A549 (cell line): ENCODE results near the gene SULT2A1. TPM values are rescaled to one million over a fixed set of nuclear protein-coding genes. Genes with fewer than 3 reads are reported as not detected.
A peak's percentile ranks its signal among the peaks of the same experiment; 100 is the strongest.

ENCODE experiments used
- ATAC-seq, 2 experiments: fragments of 200-7000 bp in 1 of 2; fragments of >200 bp in 1 of 2; cut with Nextera tagmentation in 1 of 2; cut with Tn5 transposase in 1 of 2; 3 replicates each; pipeline versions ENCODE4 v1.8.0 to v1.9.1; 2018 to 2020; ENCODE audit warnings: mild to moderate bottlenecking in 1 of 2, moderate library complexity in 1 of 2
- CTCF ChIA-PET: fragments of 300-600 bp; sonication (Branson Sonifier 250); formaldehyde crosslinking; extraction: SDS; loops from one replicate; lab custom pipeline; 2021; ENCODE audit warnings: antibody characterized with exemption, inconsistent platforms; lab: Yijun Ruan, JAX
- POLR2A ChIA-PET: fragments of 350-600 bp; formaldehyde crosslinking; extraction: SDS; loops from one replicate; lab custom pipeline; 2021; ENCODE audit warnings: antibody characterized with exemption, inconsistent platforms; lab: Yijun Ruan, JAX
- DNase-seq, 2 experiments: peaks; one replicate each; pipeline versions ENCODE4 v3.0.0 to v3.0.0-alpha.2; 2011 to 2016; ENCODE audit warnings: low read depth in 1 of 2, low spot score in 1 of 2
- FAIRE-seq: peaks from 2 replicates; lab custom pipeline; 2011; peaks lifted over from hg19 to GRCh38; lab: Jason Lieb, UNC
- H3K27ac ChIP-seq, 2 experiments: fragments of >200 bp; sonication (Bioruptor Twin); formaldehyde crosslinking; 3 replicates each; pipeline ENCODE4 v1.5.1; 2016 to 2017
- H3K4me1 ChIP-seq: fragments of >200 bp; sonication (Bioruptor Twin); formaldehyde crosslinking; 3 replicates; pipeline ENCODE4 v1.6.1; 2016
- H3K4me2 ChIP-seq: fragments of >200 bp; sonication (Bioruptor Twin); formaldehyde crosslinking; 3 replicates; pipeline ENCODE4 v1.6.1; 2016
- H3K4me3 ChIP-seq: fragments of >200 bp; sonication (Bioruptor Twin); formaldehyde crosslinking; 3 replicates; pipeline ENCODE4 v1.5.1; 2016
- H3K9me3 ChIP-seq: fragments of >200 bp; sonication (Bioruptor Twin); formaldehyde crosslinking; 3 replicates; pipeline ENCODE4 v1.6.1; 2016
- BCL3 ChIP-seq: fragments of >200 bp; sonication (Bioruptor Twin); formaldehyde crosslinking; IDR thresholded peaks from 3 replicates; pipeline ENCODE4 v1.6.1; 2016
- BHLHE40 ChIP-seq: IDR thresholded peaks from 2 replicates; pipeline ENCODE4 v1.6.1; 2012; ENCODE audit warnings: low read depth, low read length, inconsistent platforms
- CEBPB ChIP-seq, 2 experiments: fragments of >200 bp in 1 of 2; sonication (Bioruptor Twin) in 1 of 2; formaldehyde crosslinking in 1 of 2; IDR thresholded peaks; 2 replicates each; pipeline ENCODE4 v1.6.1; 2012 to 2016
- CTCF ChIP-seq: fragments of >200 bp; sonication (Bioruptor Twin); formaldehyde crosslinking; IDR thresholded peaks from 3 replicates; pipeline ENCODE4 v1.5.1; 2016
- ESRRA ChIP-seq: fragments of 150-350 bp; IDR thresholded peaks from 2 replicates; pipeline ENCODE4 v1.6.1; 2014; ENCODE audit warnings: mild to moderate bottlenecking, low read length, borderline replicate concordance
- GATA3 ChIP-seq: IDR thresholded peaks from 2 replicates; pipeline ENCODE4 v1.6.1; 2012; ENCODE audit warnings: borderline replicate concordance
- NPAS2 ChIP-seq: fragments of 250-450 bp; sonication (Bioruptor Pico); IDR thresholded peaks from 2 replicates; pipeline ENCODE4 v1.8.0; 2022; ENCODE audit warnings: mild to moderate bottlenecking, moderate library complexity, borderline replicate concordance
- POLR2AphosphoS2 ChIP-seq: conservative IDR thresholded peaks from 2 replicates; pipeline ENCODE4 v1.6.1; 2012; ENCODE audit warnings: low read length, improper control_type of control experiment, inconsistent platforms
- RARB ChIP-seq: fragments of 250-450 bp; sonication (Bioruptor Pico); IDR thresholded peaks from 2 replicates; pipeline ENCODE4 v1.8.0; 2021; ENCODE audit warnings: mild to moderate bottlenecking, moderate library complexity
- RCOR1 ChIP-seq: fragments of 150-350 bp; IDR thresholded peaks from 2 replicates; pipeline ENCODE4 v1.6.1; 2014; ENCODE audit warnings: antibody characterized with exemption, low read length, low read depth
- REST ChIP-seq: fragments of 200-600 bp; sonication (generic); IDR thresholded peaks from 2 replicates; pipeline ENCODE4 v1.6.1; 2016; ENCODE audit warnings: antibody characterized with exemption, mild to moderate bottlenecking, moderate library complexity
- SMC3 ChIP-seq: fragments of >200 bp; sonication (Bioruptor Twin); formaldehyde crosslinking; IDR thresholded peaks from 3 replicates; pipeline ENCODE4 v1.6.1; 2018; ENCODE audit warnings: inconsistent platforms
- TP53 ChIP-seq: fragments of 250-450 bp; sonication (Bioruptor Pico); IDR thresholded peaks from 2 replicates; pipeline ENCODE4 v1.5.0; 2021; ENCODE audit warnings: mild to moderate bottlenecking, moderate library complexity
- ZC3H11A ChIP-seq: fragments of 450-650 bp; IDR thresholded peaks from 2 replicates; pipeline ENCODE4 v1.6.1; 2014; ENCODE audit warnings: antibody characterized with exemption, mild to moderate bottlenecking
- WGBS: methylation state at CpG from one replicate; pipeline ENCODE4 v1.1.6; 2017; ENCODE audit errors: missing lambda C conversion rate; 5-methylcytosine and 5-hydroxymethylcytosine counted together
- polyA plus RNA-seq, 4 experiments: library from polyadenylated mRNA; depleted of rRNA in 3 of 4; stranded (reverse); fragments of >200 nt; fragmentation: RNase III in 1 of 4; extraction: RNeasy Plus Mini Kit Qiagen cat#74134 plus additional on column Dnase treatment in 1 of 4; gene quantifications; 2 replicates in 3 of 4; 3 replicates in 1 of 4; pipeline ENCODE4 v1.2.3, GENCODE V29; 2011 to 2017
- TF ChIP-seq, protein P1 (sequence below): fragments of 450-650 bp; IDR thresholded peaks from 2 replicates; pipeline ENCODE4 v1.6.1; 2014; ENCODE audit warnings: antibody characterized with exemption

Gene SULT2A1
- polyA plus RNA-seq, 2 of the 4 experiments (the other 2 are of a cell fraction) = not detected

GRCh38 chr19:47901370-47901769 is 15.3 kb upstream of the SULT2A1 start:
- TF ChIP-seq BCL3 = no peak
- no peak for TF ChIP-seq ESRRA
- TF ChIP-seq ZC3H11A = no peak
- no peak for TF ChIP-seq TP53 (CRISPR knock-in tag)
- no peak for TF ChIP-seq REST
- no peak for TF ChIP-seq CEBPB (IDR thresholded peaks at IDR 0.05)
- TF ChIP-seq POLR2AphosphoS2 = no peak
- TF ChIP-seq RARB = no peak
- TF ChIP-seq GATA3 = no peak
- TF ChIP-seq SMC3 = no peak
- no peak overlapping the region for H3K4me2 ChIP-seq
- H3K27ac ChIP-seq = no peak overlapping the region
- DNase-seq = no peak
- H3K4me3 ChIP-seq = no peak overlapping the region
- no peaks in the 10 kb centered on the region for H3K4me1 ChIP-seq
- peak; percentile 38 to 56; a peak in 4 of 6 replicates for ATAC-seq
- FAIRE-seq = no peak
- 71% methylated on average over 7 of the region's 7 CpGs for WGBS
- ChIA-PET POLR2A (no interaction called here), CTCF (interaction anchor here (1.0 to 1.4 kb wide), 2 partner anchors 24 to 26 kb away, joined by 3 read pairs; no protein-coding TSS in a partner anchor)
- H3K9me3 ChIP-seq = peaks cover 5% of the 10 kb centered on the region; the same call in 2 of the 3 replicates

DNA sequence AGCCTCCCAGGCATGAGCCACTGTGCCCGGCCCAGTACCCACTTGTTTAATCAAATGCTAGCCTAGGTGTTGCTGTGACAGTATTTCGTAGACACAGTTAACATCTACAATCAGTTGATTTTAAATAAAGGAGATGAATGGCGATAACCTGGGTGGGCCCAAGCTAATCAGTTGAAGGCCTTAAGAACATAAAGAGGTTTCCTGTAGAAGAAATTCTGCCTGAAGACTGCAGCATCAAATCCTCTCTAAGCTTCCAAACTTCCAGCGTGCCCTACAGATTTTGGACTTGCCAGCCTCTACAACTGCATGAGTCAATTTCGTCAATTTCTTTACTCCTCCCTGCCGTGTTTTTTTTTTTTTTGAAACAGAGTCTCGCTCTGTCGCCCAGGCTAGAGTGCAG is 13.2 kb upstream of the SULT2A1 start:
- H3K27ac ChIP-seq = no peak overlapping the region
- H3K9me3 ChIP-seq = peaks cover 15% of the 10 kb centered on the region
- FAIRE-seq = no peak
- H3K4me1 ChIP-seq = no peaks in the 10 kb centered on the region
- TF ChIP-seq, protein P1, sequence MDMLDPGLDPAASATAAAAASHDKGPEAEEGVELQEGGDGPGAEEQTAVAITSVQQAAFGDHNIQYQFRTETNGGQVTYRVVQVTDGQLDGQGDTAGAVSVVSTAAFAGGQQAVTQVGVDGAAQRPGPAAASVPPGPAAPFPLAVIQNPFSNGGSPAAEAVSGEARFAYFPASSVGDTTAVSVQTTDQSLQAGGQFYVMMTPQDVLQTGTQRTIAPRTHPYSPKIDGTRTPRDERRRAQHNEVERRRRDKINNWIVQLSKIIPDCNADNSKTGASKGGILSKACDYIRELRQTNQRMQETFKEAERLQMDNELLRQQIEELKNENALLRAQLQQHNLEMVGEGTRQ = no peak
- no peak for TF ChIP-seq NPAS2 (CRISPR knock-in tag)
- no peak for TF ChIP-seq BHLHE40
- TF ChIP-seq REST = no peak
- no peak for TF ChIP-seq RCOR1
- no peak for TF ChIP-seq CTCF
- H3K4me2 ChIP-seq = no peak overlapping the region
- ChIA-PET POLR2A (no interaction called here), CTCF (interaction anchor here (1.0 to 1.3 kb wide), 4 partner anchors 30 to 50 kb away, joined by 3 to 4 read pairs (median 4); no protein-coding TSS in a partner anchor)
- ATAC-seq = no peak
- no peak overlapping the region for H3K4me3 ChIP-seq
- WGBS = 58% methylated on average over 8 of the region's 8 CpGs
- no peak for DNase-seq
